Measurements from ENCODE around the gene EHBP1L1.

The EHBP1L1 gene

DNA sequence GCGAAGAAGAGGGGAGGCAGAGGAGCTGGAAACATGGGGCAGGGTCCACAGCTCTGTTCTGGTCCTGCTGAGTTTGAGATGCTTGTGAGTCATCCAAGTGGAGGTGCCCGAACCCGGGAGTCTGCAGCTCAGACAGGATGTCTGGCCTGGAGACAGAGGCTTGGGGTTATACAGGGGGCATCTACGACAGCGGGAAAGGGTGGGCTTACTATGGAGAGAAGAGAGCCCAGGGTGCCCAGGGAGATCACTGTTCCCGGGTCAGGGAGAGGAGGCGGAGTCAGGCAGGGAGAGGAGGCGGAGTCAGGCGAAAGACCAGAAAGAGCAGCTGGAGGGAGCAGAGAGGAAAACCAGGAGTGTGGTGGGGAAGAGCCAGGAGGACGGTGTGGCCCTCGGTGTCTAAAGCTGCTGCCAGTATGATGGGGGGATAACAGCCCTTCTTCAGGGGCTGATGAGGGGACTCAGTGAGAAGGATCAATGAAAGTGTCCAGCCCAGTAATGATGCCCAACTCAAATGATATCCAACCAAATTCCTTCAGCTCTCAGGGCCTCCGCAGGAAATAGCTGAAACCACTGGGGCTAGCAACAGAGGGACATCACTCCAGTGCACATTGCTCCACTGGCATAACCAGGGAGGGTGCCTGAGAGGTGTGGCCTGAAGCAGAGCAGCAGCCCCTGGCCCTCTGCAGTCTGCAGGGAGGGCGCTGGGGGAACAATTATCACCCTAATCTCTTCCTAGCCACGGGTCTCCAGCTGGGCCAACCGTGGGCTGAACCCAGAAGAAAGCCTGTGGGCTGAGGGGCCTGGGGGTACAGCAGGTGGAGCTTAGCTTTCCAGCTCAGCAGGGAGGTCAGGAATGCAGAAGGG, 15.1 kb upstream of the EHBP1L1 start:
- DNase-seq, result no peak

- DNase-seq, result no peak
These were observed 13.8 kb upstream of the EHBP1L1 start for GRCh38 chr11:65562020-65562419.

GRCh38 chr11:65562788-65563187, 13.1 kb upstream of the EHBP1L1 start:
- no peak for DNase-seq

GRCh38 chr11:65563601-65564000, 12.3 kb upstream of the EHBP1L1 start:
- DNase-seq, result no peak

- peak; percentile 34 for DNase-seq
These were observed 10.8 kb upstream of the EHBP1L1 start for GRCh38 chr11:65564879-65565559.

GRCh38 chr11:65565624-65566453, 10.0 kb upstream of the EHBP1L1 start:
- DNase-seq, result peak; percentile 39

GRCh38 chr11:65569164-65569972, 6.5 kb upstream of the EHBP1L1 start:
- no peak for DNase-seq

DNA sequence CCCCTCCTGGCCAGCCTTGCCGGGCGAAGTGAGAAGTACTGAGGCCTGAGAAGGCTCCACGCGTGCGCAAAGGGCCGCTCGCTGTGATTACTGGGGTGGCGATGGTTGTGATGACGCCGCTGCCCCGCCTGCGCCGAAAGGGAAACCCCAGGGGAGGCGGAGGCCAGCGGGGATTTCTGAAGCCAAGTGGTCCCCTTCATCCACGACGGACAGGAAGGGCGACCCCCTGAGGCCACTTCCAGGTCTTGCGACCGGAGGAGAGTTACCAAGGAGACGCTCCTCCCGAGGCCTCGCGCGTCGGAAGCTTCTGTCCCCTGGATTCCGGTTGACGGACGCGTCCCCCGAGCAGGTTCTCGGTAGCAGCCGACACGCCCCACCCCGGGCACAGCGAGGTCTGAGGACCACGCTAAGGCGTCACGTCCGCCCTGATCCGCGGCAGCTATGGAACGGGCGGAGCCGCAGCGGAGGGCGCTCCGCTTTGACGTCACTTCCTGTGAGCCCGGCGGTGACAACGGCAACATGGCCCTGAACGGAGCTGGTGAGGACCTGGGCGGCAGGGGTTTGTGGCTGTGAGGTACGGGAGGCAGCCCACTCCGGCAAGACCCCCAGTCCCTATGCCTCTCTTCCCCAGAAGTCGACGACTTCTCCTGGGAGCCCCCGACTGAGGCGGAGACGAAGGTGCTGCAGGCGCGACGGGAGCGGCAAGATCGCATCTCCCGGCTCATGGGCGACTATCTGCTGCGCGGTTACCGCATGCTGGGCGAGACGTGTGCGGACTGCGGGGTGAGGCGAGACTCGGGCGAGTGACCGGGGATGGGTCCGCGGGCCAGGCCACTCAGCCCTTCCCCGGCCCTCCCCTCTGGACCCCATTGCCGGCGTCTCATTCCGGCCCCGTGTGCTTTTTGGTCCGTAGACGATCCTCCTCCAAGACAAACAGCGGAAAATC, 5.6 kb upstream of the EHBP1L1 start, which contains the start of gene ZNRD2:
Gene ZNRD2, plus strand, starts transcription at position 505 of the 946 bp plus-strand sequence. Its CDS starts 15 bp downstream, at position 520.
- peak; percentile 98 for DNase-seq

DNA sequence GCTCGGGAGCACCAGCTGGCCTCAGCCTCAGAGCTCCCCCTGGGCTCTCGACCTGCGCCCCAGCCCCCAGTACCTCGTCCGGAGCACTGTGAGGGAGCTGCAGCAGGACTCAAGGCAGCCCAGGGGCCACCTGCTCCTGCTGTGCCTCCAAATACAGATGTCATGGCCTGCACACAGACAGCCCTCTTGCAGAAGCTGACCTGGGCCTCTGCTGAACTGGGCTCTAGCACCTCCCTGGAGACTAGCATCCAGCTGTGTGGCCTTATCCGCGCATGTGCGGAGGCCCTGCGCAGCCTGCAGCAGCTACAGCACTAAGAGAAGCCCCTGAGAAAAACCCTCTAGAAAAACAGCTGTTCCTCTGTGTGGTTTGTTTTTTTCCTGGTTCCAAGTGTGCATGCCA, 4.4 kb upstream of the EHBP1L1 start:
- DNase-seq, result no peak

- DNase-seq, result no peak
These were observed 3.9 kb upstream of the EHBP1L1 start for GRCh38 chr11:65571940-65572339.

GRCh38 chr11:65572356-65573051, 3.3 kb upstream of the EHBP1L1 start, which contains the start of gene FAM89B:
Gene FAM89B (plus strand): TSS chr11:65572538. CDS start chr11:65572670, 132 bp downstream.
- peak; percentile 86 for DNase-seq

DNA sequence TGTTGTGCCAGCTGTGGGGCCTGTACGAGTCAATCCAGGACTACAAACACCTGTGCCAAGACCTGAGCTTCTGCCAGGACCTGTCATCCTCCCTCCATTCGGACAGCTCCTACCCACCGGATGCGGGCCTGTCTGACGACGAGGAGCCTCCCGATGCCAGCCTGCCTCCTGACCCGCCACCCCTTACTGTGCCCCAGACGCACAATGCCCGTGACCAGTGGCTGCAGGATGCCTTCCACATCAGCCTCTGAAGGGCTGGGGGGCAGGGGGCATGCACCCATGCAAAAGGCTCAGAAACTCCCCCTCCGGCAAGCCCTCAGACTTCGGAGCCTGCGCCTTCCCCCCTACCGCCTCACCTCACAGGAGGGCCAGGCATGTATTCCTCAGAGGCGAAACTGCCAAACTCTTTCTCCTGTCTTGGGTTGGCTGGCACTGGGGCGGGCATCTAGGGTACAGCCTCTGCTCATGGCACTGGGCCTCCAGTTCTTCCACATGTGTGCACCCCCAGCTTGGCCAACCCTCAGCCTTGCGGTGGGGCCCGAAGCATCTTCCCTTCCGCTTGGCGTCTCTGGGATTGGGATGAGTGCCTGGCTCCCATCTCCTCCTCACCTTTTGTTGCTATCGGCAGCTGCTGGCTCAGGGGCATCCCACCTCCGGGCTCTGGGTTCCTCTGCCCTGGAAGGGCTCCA, 2.3 kb upstream of the EHBP1L1 start:
- DNase-seq, result no peak

- DNase-seq, result peak; percentile 80
These were observed 1.6 kb upstream of the EHBP1L1 start for GRCh38 chr11:65574109-65574810.

DNA sequence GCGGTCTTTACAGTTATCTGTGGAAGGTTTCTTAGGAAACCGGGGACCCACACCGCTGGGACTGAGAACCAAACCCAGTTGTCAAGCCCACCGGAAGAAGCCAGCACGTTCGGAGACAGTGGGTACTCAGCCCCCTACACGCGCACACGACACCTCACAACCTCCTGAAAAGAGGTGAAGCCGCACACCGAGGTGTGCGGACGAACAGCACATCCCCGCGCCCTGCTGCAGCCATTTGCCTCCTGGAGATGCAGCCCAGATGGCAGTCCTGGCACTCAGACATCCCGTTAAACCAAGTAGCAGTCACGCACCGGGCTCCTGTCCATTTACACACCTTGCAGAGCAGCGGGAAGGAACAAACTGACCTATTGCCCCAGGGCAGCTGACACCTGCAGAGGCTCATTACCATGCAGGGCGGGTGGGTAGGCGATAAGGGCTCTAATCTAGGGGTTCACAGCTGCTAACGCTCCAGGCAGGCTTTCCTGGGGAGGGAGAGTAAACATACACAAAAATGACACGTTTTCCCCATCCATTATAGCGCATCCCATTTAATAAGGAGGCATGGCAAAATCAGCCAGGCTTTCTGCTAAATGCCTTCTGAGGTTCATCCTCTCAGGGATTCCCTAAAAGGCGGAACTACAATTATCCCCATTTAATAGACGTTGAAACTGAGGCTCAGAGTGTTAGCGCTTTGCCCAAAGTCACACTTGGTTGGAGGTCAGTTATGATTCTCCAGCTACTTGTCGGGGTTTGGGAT, 864 bp upstream of the EHBP1L1 start:
- DNase-seq, result peak; percentile 55

DNA sequence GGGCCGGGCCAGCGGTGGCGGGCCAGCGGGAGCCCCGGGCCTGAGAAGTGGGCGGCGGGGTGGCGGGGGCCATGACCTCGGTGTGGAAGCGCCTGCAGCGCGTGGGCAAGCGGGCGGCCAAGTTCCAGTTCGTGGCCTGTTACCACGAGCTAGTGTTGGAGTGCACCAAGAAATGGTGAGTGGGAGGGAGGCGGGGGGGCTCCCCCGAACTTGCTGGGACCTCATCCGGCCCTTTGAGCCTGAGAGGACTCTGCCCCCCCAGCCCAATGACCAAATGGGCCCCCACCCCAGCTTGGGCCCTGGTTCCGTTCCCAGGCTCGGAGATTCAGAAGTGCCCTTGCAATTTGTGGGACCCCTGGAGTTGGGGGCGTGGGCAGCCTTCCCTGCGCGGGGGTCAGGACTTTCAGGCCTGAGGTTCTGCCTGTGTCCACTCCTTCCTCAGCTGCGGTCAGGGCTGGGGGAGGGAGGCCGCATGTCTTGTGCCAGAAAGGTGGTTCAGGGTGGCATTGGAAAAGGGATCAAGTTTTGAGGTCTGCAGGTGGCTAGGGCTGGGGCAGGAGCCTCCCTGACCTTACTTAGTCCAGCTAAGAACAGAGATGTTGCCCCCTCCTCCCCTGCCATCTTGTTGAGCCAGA, 496 bp downstream of the EHBP1L1 start:
- no peak for DNase-seq

GRCh38 chr11:65576867-65577755, 1.3 kb downstream of the EHBP1L1 start:
- no peak for DNase-seq

GRCh38 chr11:65577756-65578109, 1.9 kb downstream of the EHBP1L1 start:
- no peak for DNase-seq

Measured in central memory CD4-positive, alpha-beta T cell (primary cell).